ENCODE results near the gene SHISA5. TPM values are rescaled to one million over a fixed set of nuclear protein-coding genes. Genes with fewer than 3 reads are reported as not detected.

The SHISA5 gene
- total and polyA plus RNA-seq, 2 donors (not counting 1 experiment from before 2014, with no cell fraction given): 147 to 183 TPM

DNA sequence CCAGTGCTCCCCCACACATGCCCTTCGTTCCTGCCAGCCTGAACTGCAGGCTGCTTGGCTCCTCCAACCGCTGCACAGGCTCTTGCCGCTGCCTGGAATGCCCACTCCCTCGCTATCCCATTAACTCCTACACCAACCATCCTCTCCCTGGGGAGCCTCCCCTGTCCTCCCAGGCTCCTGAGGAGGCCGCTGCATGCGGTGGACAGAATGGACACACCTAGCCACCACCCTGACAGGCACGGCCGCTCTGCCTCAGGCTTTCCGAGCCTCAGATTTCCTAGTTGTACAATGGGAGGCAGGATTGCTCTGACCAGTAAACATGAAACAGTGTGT lies 76.4 kb downstream of the SHISA5 start:
- Mint-ChIP-seq H3K9me3 (ENCODE audit: insufficient read depth) (no peaks in the 10 kb centered on the region), H3K4me3 (peak overlapping the region; percentile 75), H3K27me3 (peaks cover 16% of the 10 kb centered on the region), H3K4me1 (peaks cover 12% of the 10 kb centered on the region), H3K27ac (no peak overlapping the region)
- TF ChIP-seq CTCF (IDR thresholded peaks at IDR 0.05): no peak
- no peak for TF ChIP-seq EZH2 (IDR thresholded peaks at IDR 0.05; ENCODE audit: borderline replicate concordance, insufficient read depth, low read depth, low read length, poor library complexity, severe bottlenecking)
- intact Hi-C loops (cut with micrococcal nuclease): no loop called here
- peaks cover 0 to 3% of the 10 kb centered on the region in 2 experiments for H3K36me3 ChIP-seq (replicated peaks in 1 of 2; ENCODE audit: control extremely low read depth in 1 of 2, control insufficient read depth in 1 of 2, extremely low read depth in 1 of 2, insufficient read depth in 2 of 2, low read length in 1 of 2)
- H3K4me3 ChIP-seq (ENCODE audit: control extremely low read depth in 1 of 5, extremely low read depth in 1 of 5, insufficient read depth in 1 of 5, low read depth in 2 of 5, low read length in 4 of 5): no peak overlapping the region
- no peak for DNase-seq
- peaks cover 6 to 9% of the 10 kb centered on the region in 2 donors for H3K4me1 ChIP-seq (ENCODE audit: control insufficient read depth in 2 of 2, insufficient read depth in 2 of 2, low read length in 2 of 2)
- no peak overlapping the region for H2AFZ ChIP-seq (ENCODE audit: insufficient read depth, low read depth, low read length, poor library complexity, severe bottlenecking)
- ChIA-PET POLR2A (no interaction called here), CTCF (interaction anchor here (0.6 kb wide), 1 partner anchor 203 kb away, joined by 3 read pairs; no protein-coding TSS in a partner anchor)
- no peak overlapping the region for H3K9ac ChIP-seq (ENCODE audit: low read length)
- no peak for ATAC-seq (ENCODE audit: low read depth)
- H4K20me1 ChIP-seq (ENCODE audit: control insufficient read depth, insufficient read depth, low read length, poor library complexity, severe bottlenecking): no peaks in the 10 kb centered on the region
- WGBS (ENCODE audit: insufficient coverage): 97% methylated on average over 7 of the region's 9 CpGs
- no peaks in the 10 kb centered on the region for H3K79me2 ChIP-seq (ENCODE audit: control insufficient read depth, insufficient read depth, low read length)
- no peak overlapping the region for H3K27ac ChIP-seq (ENCODE audit: low read length in 2 of 2)
- peaks cover 0 to 3% (median 0%) of the 10 kb centered on the region in 3 donors for H3K9me3 ChIP-seq (ENCODE audit: control extremely low read depth in 1 of 3, control insufficient read depth in 2 of 3, insufficient read depth in 1 of 3, low read length in 2 of 3)
- peaks cover 0 to 9% (median 3%) of the 10 kb centered on the region in 4 experiments for H3K27me3 ChIP-seq (replicated peaks in 1 of 4; ENCODE audit: control extremely low read depth in 1 of 4, control insufficient read depth in 3 of 4, insufficient read depth in 4 of 4, low read length in 3 of 4)
- H3K4me2 ChIP-seq (replicated peaks; ENCODE audit: low read depth, low read length, poor library complexity, severe bottlenecking): no peak overlapping the region

- no peaks in the 10 kb centered on the region for H4K20me1 ChIP-seq (ENCODE audit: control insufficient read depth, insufficient read depth, low read length, poor library complexity, severe bottlenecking)
- H3K27me3 Mint-ChIP-seq: peaks cover 16% of the 10 kb centered on the region
- H3K27ac Mint-ChIP-seq: no peak overlapping the region
- H3K36me3 ChIP-seq (replicated peaks in 1 of 2; ENCODE audit: control extremely low read depth in 1 of 2, control insufficient read depth in 1 of 2, extremely low read depth in 1 of 2, insufficient read depth in 2 of 2, low read length in 1 of 2): peaks cover 0 to 1% of the 10 kb centered on the region in 2 experiments
- DNase-seq (no peak), ATAC-seq (ENCODE audit: low read depth) (no peak)
- H3K79me2 ChIP-seq (ENCODE audit: control insufficient read depth, insufficient read depth, low read length): no peaks in the 10 kb centered on the region
- H3K4me3 ChIP-seq (ENCODE audit: control extremely low read depth in 1 of 5, extremely low read depth in 1 of 5, insufficient read depth in 1 of 5, low read depth in 2 of 5, low read length in 4 of 5): no peak overlapping the region
- ChIA-PET CTCF (interaction anchor here (1.5 kb wide), 1 partner anchor 9 kb away, joined by 7 read pairs; no protein-coding TSS in a partner anchor), POLR2A (no interaction called here)
- peaks cover 6 to 9% of the 10 kb centered on the region in 2 donors for H3K4me1 ChIP-seq (ENCODE audit: control insufficient read depth in 2 of 2, insufficient read depth in 2 of 2, low read length in 2 of 2)
- peak overlapping the region; percentile 23 for H3K4me3 Mint-ChIP-seq
- peaks cover 0 to 3% (median 0%) of the 10 kb centered on the region in 3 donors for H3K9me3 ChIP-seq (ENCODE audit: control extremely low read depth in 1 of 3, control insufficient read depth in 2 of 3, insufficient read depth in 1 of 3, low read length in 2 of 3)
- peaks cover 12% of the 10 kb centered on the region for H3K4me1 Mint-ChIP-seq
- H3K27ac ChIP-seq (ENCODE audit: low read length in 2 of 2): no peak overlapping the region
- peaks cover 0 to 9% (median 3%) of the 10 kb centered on the region in 4 experiments for H3K27me3 ChIP-seq (replicated peaks in 1 of 4; ENCODE audit: control extremely low read depth in 1 of 4, control insufficient read depth in 3 of 4, insufficient read depth in 4 of 4, low read length in 3 of 4)
- no peak overlapping the region for H3K9ac ChIP-seq (ENCODE audit: low read length)
- intact Hi-C loops (cut with micrococcal nuclease): no loop called here
- H3K4me2 ChIP-seq (replicated peaks; ENCODE audit: low read depth, low read length, poor library complexity, severe bottlenecking): no peak overlapping the region
- no peak for TF ChIP-seq CTCF (IDR thresholded peaks at IDR 0.05)
- TF ChIP-seq EZH2 (IDR thresholded peaks at IDR 0.05; ENCODE audit: borderline replicate concordance, insufficient read depth, low read depth, low read length, poor library complexity, severe bottlenecking): no peak
- no peak overlapping the region for H2AFZ ChIP-seq (ENCODE audit: insufficient read depth, low read depth, low read length, poor library complexity, severe bottlenecking)
- H3K9me3 Mint-ChIP-seq (ENCODE audit: insufficient read depth): no peaks in the 10 kb centered on the region
- 96% methylated on average over 7 of the region's 8 CpGs for WGBS (ENCODE audit: insufficient coverage)
Measured at GRCh38 chr3:48426944-48427629, 76.9 kb downstream of the SHISA5 start.

Data from B cell (primary cell).